ENCODE measurements around the gene ENTPD2.
"Not testable (repeated sequence)": the region's sequence is repeated elsewhere in the genome, so short reads cannot be mapped to it uniquely, and the experiment has no call there.

Gene ENTPD2

DNA sequence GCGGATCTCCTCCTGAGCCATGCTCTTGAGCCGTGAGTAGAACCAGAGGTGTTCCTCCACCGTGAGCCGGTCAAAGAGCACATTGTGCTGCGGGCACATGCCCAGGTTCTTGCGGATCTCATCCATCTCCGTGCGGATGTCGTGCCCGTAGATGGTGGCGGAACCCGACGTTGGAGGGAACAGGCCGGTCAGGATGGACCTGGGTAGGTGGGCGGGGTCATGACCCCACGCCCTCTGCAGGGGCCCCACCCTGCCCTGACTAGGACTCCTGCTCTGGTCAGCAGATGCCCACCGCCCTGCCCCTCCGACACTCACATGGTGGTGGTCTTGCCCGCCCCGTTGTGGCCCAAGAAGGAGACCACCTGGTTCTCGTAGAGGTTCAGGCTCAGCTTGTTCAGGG is 37.9 kb downstream of the ENTPD2 start:
- DNase-seq (ENCODE audit: low spot score), result no peak

DNA sequence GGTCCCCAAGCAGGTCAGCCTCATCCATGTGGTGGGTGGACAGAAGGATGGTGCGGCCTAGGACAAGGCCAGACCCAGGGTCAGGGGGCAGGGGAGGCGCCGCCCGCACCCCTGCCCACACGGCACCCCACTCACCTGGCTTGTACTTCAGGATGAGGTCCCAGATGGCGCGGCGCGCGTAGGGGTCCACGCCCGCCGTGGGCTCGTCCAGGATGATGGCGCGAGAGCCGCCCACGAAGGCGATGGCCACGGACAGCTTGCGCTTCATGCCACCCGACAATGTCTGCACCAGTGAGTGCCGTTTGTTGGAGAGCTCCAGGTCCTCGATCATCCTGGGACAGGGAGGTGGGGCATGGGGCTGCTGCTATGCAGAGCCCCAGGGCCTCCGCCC is 38.3 kb downstream of the ENTPD2 start:
- no peak for DNase-seq (ENCODE audit: low spot score)

DNA sequence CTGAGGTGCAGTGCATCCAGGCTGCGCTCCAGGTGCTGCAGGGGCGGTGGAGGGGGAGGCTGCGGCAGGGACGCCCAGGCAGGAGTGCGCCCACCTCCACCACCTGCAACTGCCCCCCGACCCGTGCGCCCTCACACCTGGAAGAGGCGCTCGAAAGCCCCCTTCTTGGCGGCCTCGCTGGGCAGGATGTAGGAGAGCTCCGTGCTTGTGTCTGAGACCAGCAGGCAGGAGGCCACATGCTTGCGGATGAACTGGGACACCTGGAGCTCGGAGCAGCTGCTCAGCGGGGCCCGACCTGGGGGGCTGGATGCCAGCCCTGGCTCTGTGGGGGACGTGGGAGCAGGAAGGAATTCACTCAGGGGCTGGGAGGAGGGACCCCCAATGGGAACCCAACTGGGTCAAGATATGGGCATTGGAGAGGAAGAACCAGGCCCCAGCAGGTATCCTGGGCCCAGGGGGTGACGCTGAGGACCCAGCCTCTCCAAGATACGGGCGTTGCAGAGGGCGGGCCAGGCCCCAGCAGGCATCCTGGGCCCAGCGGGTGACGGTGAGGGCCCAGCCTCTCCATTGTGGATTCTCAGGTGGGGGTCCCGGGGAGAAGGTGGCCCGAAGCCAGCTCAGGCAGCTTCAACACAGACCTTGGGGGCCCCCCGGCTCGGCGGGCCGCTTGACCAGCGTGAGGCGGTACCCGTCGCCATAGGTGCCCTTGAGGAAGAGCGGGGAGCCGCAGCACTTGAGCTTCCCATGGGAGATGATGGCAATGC is 38.9 kb downstream of the ENTPD2 start:
- DNase-seq (ENCODE audit: low spot score), result no peak

DNA sequence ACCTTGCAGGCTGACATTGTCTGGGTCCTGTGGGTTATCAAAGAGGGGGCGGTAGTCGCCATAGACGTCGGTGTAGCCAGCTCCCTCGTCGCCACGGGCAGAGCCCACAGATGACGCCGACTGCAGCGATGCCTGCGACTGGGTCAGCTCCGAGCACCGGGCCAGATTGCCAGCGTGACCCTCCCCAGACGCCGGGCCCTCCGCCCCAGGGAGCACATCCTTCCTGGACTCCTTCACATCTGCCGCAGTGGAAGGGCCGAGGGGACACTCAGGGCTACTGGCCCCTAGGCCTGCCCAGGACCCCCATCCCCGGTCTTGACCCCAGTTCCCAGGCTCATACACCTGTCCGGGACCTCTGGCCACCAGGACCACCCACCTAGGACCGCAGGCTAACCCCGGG is 39.7 kb downstream of the ENTPD2 start:
- no peak for DNase-seq (ENCODE audit: low spot score)

DNA sequence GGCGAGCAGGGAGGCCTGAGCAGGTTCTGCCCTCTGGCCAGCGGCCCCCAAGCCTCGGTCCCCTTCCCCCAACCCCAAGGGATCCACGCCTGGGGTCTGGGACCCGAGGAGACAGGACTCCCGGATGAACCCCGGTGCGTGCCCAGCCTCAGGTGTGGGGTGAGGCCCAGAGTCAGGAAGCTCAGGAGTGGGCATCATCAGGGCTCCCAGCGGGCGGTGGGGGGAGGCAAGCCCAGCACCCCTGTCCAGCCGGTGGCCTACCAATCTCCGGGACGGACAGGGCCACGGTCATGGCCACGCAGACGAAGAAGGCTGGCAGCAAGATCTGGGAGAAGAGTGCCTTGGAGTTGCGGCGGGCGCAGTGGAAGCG is 40.3 kb downstream of the ENTPD2 start:
- no peak for DNase-seq (ENCODE audit: low spot score)

DNA sequence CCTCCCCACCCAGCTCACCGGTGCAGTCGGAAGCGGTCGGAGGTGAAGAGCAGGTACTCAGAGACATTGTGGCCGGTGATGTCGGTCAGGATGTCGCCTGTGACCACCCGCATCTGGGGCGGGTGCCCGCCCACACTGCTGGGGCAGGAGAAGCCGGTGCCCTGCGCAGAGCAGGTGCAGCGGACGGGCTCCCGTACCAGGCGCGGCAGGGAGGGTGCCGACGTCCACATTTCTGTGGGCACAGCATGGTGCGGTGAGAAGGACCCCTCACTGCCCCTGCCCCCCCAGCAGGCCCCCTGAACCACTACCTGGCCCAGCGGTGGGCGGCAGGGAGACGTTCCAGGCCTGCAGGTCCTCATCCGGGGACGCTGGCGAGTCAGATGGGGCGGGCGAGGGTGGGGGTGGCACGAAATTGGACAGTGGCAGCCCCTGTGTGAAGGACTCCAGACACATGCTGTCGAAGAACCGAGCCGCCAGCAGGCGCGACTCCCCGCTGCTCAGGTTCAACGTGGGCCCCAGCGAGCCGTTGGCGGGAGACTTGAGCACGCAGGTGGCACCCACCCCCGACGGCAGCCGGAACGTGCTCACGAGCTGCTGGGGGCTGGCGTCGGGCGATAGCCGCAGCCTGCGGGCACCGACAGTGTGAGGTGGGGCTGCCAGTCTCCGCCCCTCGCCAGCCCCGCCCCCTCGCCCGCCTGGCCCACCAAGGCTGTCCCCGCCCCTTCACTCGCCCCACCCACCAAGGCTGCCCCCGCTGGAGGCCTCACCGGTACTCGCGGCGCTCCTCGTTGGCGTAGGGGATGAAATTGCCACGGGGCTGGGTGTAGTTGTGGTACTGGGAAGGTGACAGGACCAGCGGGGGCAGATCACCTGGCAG is 40.9 kb downstream of the ENTPD2 start:
- no peak for DNase-seq (ENCODE audit: low spot score)

DNA sequence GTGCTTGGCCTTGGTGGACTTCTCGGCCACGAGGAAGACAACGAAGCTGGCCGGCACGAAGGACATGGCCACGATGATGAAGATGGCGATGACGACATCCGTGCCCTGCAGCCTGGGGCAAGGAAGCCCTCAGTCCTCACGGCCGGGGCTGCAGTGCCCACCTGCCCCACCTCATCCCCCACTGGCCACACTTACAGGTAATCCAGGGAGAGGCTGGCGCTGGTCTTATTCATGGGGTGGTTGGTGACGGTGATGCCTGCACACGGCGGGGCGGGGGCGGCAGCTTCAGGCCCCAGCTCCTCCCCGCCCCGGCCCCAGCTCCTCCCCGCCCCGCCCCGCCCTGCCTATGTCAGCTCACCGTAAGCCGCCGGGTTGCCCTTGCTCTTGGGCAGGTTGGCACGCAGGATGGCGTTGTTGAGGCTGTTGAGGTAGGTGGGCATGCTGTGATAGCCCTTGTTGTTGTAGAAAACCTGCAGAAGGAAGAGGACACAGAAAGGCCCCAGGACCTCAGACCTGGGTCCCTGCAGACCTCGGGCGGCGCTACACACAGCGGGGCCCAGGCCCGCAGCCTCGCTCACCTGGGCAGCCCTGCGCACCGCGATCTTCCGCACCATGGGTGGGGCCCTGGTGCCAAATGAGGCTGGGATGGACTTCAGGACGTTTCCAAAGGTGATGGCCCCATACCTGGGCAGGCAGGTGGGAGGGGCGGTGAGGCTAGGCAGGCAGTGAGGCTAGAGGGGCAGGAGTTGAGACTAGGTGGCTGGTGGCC is 41.8 kb downstream of the ENTPD2 start:
- no peak for DNase-seq (ENCODE audit: low spot score)

DNA sequence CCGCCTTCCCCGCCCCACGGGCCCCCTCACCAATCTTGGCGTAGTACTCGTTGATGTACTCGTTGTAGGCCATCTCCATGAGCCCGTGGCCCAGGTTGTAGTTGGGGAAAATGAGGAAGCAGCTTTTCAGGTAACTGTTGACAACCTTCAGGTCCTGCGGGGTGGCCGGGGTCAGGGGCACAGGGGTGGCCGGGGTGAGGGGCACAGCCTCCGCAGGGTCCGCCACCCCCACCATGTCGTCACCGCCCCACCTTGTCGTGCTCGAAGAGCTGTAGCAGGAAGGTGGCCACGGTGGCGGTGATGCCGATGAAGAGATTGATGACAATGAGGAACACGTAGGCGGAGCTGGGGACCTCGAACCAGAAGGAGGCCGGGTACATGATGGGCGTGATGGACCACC is 42.7 kb downstream of the ENTPD2 start:
- DNase-seq (ENCODE audit: low spot score), result no peak

DNA sequence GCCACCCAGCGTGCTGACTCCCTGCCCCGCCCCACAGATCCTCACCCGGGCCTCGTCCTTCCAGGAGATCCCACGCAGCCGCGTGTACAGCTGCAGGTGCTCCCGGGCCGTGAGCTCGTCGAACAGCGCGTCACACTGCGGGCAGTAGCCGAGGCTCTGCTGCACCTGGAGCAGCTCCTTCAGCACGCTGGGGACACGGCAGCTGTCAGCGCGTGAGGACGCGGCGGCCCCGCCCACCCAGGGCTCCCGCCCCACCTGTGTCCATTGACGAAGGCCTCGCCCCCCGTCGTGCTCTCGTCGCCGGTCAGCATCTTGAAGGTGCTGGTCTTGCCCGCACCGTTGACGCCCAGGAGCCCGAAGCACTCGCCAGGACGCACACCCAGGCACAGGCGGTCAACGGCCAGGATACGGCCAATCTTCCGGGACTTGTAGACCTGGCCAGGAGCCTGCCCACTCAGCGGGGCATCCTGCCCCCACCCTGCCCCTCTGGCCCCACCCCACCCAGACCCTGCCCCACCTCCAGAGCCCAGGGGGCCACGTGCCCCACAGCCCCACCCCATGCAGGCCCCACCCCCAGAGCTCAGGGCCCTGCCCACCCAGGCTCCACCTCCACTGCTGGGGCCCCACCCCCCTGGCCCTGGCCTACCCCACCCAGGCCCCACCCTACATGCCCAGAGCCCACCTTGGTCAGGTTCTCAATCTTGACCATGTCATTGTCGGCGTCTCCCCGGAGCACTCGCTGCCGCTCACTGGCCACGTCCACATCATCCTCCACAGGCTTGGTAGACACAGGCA is 43.7 kb downstream of the ENTPD2 start:
- DNase-seq (ENCODE audit: low spot score), result no peak

DNA sequence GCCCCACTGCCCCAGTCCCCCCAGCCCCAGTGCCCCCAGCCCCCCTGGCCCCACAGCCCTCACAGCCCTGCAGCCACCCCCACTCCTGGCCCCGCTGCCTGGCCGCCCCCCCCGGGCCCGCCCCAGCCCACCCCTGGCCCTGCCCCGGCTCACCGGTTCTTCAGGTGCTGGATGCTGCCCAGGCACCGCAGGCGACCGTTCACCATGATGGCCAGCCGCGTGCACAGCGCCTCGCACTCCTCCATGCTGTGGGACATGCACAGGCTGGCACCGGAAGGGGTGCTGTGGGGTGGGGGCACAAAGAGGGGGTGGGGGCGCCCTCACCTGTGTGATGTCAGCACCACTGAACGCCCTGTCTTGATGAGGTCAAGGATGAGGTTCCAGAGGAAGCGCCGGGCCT is 44.6 kb downstream of the ENTPD2 start:
- no peak for DNase-seq (ENCODE audit: low spot score)

DNA sequence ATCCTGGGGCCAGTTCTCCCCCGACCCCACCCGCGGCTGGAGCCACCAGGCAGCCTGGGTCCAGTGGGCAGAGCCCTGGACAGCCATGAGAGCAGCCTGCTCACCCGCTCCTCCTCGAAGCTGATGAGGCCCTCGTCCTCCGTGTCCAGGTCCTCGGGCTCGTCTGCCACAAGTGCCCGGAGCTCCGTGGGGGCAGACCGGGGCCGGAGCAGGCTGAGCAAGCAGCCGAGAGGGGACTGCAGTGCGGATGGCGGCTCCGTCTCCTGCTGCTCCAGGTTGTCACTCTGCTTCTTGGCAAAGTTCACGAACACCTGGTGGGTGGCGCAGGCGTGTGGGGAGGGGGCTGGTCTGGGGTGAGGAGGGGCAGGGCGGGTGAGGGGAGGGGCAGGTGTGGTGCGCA is 45.5 kb downstream of the ENTPD2 start:
- DNase-seq (ENCODE audit: low spot score), result no peak

DNA sequence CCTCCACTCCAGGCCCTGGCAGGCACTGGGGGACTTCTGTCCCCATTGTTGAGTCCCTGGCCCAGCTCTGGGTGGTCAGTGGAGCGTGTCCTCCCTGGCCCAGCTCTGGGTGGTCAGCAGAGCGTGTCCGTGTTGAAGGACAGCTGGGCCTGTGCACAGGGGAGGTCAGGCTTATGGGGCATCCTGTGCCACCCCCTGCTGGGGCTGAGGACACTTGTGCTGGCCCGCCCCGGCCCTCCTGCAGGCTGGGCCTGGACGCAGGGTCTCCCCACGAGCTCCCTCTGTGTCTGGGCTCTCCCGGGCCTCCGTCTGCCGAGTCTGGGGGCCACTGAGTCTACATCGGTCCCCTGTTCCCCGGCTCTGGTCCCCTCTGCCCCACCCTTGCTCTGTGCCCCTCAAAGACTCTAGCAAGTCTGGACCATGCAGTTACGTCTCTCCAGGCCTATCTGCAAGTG is 46.0 kb downstream of the ENTPD2 start:
- no peak for DNase-seq (ENCODE audit: low spot score)

DNA sequence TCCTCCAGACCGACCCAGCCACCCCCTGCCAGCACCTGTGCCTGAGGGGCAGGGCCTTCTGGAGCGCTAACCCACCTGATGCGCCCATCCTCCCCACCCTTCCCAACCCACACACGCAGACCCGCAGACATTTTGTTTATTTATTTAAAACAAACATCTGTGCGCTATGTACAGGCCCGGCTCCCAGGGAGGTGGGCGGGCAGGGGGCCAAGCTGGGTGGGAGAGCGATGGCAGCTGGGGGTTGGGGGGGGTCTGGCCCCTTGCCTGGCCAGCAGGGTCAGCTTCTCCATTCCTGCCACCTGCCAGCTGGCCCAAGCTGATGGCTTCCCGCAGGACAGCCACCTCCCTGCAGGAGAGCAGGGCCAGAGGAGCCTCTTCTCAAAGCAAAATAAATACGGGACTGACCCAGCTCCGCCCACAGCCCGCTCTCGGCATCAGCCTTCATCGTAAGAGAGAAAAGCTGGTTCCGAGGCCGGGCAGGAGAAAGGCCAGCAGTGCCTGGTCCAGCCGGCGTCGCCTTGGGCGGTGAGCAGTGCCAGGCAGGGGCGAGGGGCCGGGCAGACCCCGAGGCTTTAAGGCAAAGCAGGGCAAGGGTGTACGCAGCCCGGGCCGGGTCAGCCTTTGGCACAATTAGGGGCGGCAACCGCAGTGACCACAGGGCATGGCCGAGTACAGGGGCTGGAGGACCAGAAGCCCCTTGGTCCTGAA is 46.6 kb downstream of the ENTPD2 start:
- DNase-seq (ENCODE audit: low spot score), result no peak

DNA sequence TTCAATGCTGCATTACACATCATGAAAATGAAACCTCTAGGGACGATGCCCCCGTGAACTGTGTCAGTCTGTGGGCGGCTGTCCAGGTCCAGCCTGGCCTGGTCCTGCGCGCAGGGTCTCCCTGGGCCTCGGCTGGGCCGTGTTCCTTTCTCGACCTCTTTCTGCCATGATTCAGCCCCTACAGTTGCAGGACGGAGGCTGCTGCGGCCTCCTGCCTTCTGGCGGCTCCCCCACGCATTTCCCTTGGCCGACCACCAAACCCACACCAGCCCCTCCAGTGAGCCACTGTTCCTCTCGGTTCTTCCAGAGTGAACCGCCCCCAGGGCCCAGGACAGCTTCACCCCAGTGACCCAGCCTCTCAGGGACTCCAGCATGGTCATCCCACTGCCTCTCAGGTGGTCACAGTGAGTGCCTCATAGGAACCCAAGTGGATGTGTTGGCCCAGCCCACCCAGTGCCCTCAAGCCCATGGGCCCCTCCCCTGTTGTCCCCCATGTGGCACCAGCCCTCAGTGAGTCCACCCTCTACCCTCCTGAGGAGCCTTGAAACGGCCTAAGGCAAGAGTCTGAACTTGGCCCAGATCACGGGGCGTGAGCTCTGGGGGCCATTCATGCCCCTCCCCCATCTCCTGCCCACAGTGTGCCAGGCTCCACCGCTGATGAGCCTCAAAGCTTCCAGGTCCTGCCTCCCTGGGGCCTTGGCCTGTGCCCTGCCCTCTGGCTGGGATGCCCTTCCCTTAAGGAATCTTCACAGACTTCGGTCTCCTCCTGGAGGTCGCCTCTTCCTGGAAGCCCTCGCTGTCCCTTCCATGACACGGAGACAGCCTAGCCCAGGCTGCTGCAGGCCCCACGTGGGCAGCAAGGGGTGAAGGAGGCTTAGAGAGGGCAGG is 47.5 kb downstream of the ENTPD2 start:
- no peak for DNase-seq (ENCODE audit: low spot score)

DNA sequence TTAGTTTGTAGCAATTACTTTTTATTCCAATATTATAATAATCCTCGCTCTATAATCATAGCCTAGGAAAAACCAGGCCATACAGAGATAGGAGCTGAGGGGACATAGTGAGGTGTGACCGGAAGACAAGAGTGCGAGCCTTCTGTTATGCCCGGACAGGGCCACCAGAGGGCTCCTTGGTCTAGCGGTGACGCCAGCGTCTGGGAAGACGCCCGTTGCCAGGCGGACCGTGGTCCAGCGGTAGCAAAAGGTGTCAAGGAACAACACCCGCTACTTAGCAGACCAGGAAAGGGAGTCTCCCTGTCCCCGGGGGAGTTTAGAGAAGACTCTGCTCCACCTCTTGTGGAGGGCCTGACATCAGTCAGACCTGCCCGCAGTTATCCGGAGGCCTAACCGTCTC is 49.6 kb downstream of the ENTPD2 start:
- DNase-seq (ENCODE audit: low spot score), result not testable (repeated sequence)

DNA sequence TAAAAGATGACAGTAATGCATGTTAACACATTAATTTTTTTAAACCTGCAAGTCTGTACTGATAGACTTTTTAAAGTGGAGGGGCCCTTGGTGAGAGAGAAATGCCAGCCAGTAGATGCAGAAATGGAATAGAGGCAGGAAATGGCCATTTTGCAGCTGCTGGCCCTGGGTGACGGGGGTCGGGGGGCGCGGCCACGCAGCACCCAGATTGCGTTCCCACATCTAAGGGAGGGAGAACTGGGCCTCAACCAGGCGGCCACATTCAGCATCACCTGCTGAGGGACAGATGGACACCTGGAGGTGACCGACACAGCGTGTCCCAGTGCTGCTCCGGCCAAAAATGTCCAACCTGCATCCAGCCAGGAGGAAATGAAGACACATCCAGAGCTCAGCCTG is 51.2 kb downstream of the ENTPD2 start:
- DNase-seq (ENCODE audit: low spot score), result no peak

DNA sequence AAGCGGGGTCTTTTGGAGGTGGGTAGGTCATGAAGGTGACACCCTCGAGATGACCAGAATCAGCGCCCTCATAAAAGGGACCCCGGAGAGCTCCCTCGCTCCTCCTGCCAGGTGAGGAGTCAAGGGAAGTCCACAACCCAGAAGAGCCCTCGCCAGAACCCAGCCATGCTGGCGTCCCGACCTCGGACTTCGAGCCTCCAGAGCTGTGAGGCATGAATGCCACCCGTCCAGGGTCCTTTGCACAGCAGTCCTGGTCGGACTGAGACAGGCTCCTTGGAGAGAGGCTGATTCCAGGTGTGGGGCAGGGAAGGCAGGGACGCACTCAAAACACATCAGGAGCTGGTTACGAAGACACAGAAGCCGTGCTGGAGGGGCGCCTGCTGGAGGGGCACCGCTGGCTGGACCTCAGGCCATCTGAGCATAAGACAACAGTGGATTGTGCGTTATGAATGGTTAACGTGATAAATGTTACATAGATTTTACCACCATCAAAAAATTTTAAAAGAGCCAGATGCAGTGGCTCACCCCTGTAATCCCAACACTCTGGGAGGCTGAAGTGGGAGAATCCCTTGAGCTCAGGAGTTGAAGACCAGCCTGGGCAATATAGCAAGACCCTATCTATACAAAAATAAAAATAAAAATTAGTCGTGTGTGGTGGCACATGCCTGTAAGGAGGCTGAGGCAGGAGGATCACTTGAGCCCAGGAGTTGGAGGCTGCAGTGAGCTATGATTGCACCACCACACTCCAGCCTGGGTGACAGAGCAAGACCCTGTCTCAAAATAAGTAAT is 51.8 kb downstream of the ENTPD2 start:
- no peak for DNase-seq (ENCODE audit: low spot score)

DNA sequence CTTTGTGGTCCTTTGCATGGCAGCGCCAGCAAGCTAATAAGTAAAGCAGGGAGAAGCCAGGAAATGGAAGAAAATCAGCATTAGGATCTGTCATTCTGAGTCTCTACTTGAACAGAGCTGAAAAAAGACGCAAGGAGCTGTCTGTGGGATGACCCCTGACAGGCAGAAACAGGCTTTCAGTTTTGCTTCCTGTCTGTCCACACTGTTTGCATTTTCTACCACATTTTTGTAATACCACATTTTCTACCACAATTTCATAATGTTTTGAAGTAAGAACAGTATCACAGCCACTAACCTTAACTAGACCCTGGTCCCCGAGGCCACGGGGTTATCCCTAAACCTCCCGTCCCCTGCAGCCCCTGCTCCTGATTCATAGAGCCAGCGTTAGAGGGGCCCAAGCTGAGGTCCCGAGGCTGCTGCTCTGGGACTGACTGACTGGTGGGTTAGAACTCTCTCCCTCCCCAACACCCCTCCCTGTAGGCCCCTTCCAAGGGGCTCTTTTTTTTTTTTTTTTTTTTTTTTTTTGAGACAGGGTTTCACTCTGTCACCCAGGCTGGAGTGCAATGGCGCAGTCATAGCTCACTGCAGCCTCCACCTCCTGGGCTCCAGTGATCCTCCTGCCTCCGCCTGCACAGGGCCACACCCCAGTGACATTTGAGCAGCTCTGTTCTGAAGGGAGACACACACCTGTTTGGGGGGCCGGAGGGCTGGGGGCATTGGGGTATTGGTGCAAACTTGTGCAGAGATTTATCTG is 53.5 kb downstream of the ENTPD2 start:
- no peak for DNase-seq (ENCODE audit: low spot score)
